ENCODE data around the gene EMP1. TPM values are rescaled to one million over a fixed set of nuclear protein-coding genes. Genes with fewer than 3 reads are reported as not detected.

Gene EMP1
- polyA plus RNA-seq (2012; ENCODE audit: low read depth, missing spikeins) = 0.44 TPM

- DNase-seq (ENCODE audit: insufficient read length, low spot score) = no peak
Observed at GRCh38 chr12:13196130-13196921, at the start of gene EMP1. Gene EMP1 (plus strand): TSS chr12:13196726. CDS start chr12:13211511, 14,785 bp downstream.

GRCh38 chr12:13147688-13148484 lies 48.6 kb upstream of the EMP1 start:
- DNase-seq (ENCODE audit: insufficient read length, low spot score) = no peak
- no peak for FAIRE-seq
- no peak for TF ChIP-seq SPI1 (IDR thresholded peaks at IDR 0.05; ENCODE audit: low read depth, low read length)
- TF ChIP-seq POU2F2 (IDR thresholded peaks at IDR 0.05; ENCODE audit: low read depth, low read length) = no peak
- TF ChIP-seq POLR2A (IDR thresholded peaks at IDR 0.05; ENCODE audit: low read depth, low read length) = no peak
- no peak for TF ChIP-seq TAF1 (IDR thresholded peaks at IDR 0.05; ENCODE audit: low read depth, low read length)
- TF ChIP-seq PAX5 (IDR thresholded peaks at IDR 0.05; ENCODE audit: insufficient read depth, low read length, severe bottlenecking) = no peak
- TF ChIP-seq POLR2AphosphoS5 (IDR thresholded peaks at IDR 0.05; ENCODE audit: low read depth, low read length) = no peak

More at GRCh38 chr12:13196130-13196921, at the start of gene EMP1:
- TF ChIP-seq POLR2AphosphoS5 (IDR thresholded peaks at IDR 0.05; ENCODE audit: low read depth, low read length) (no peak), SPI1 (IDR thresholded peaks at IDR 0.05; ENCODE audit: low read depth, low read length) (no peak), TAF1 (IDR thresholded peaks at IDR 0.05; ENCODE audit: low read depth, low read length) (no peak), POLR2A (IDR thresholded peaks at IDR 0.05; ENCODE audit: low read depth, low read length) (no peak), PAX5 (IDR thresholded peaks at IDR 0.05; ENCODE audit: insufficient read depth, low read length, severe bottlenecking) (no peak), POU2F2 (IDR thresholded peaks at IDR 0.05; ENCODE audit: low read depth, low read length) (no peak)
- FAIRE-seq = peak; percentile 76

GRCh38 chr12:13148485-13148847 lies 48.1 kb upstream of the EMP1 start:
- FAIRE-seq (no peak), DNase-seq (ENCODE audit: insufficient read length, low spot score) (no peak)
- TF ChIP-seq POU2F2 (IDR thresholded peaks at IDR 0.05; ENCODE audit: low read depth, low read length) (no peak), PAX5 (IDR thresholded peaks at IDR 0.05; ENCODE audit: insufficient read depth, low read length, severe bottlenecking) (no peak), TAF1 (IDR thresholded peaks at IDR 0.05; ENCODE audit: low read depth, low read length) (no peak), POLR2A (IDR thresholded peaks at IDR 0.05; ENCODE audit: low read depth, low read length) (no peak), SPI1 (IDR thresholded peaks at IDR 0.05; ENCODE audit: low read depth, low read length) (no peak), POLR2AphosphoS5 (IDR thresholded peaks at IDR 0.05; ENCODE audit: low read depth, low read length) (no peak)

DNA sequence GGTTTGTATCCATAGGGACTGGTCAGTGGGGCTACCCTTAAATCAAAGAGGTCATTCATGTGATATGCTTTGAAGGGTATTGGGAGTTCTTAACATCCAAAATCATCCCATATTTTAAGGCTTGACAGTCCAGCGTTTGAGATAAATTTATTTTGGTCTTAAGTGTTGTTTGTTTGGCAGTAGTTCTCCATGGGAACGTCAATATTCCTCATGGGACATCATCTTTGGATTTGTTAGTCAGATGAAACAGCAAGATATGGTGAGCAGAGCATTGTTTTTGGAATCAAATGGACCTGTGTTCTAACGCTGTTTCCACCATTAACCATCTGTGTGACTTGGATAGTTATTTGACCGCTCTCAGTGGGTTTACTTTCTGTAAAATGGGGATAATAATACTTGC lies 47.1 kb upstream of the EMP1 start:
- TF ChIP-seq SPI1 (IDR thresholded peaks at IDR 0.05; ENCODE audit: low read depth, low read length) (no peak), POLR2A (IDR thresholded peaks at IDR 0.05; ENCODE audit: low read depth, low read length) (no peak), PAX5 (IDR thresholded peaks at IDR 0.05; ENCODE audit: insufficient read depth, low read length, severe bottlenecking) (no peak), POLR2AphosphoS5 (IDR thresholded peaks at IDR 0.05; ENCODE audit: low read depth, low read length) (no peak), TAF1 (IDR thresholded peaks at IDR 0.05; ENCODE audit: low read depth, low read length) (no peak), POU2F2 (IDR thresholded peaks at IDR 0.05; ENCODE audit: low read depth, low read length) (no peak)
- DNase-seq (ENCODE audit: insufficient read length, low spot score) (no peak), FAIRE-seq (no peak)

GRCh38 chr12:13152281-13152680 lies 44.2 kb upstream of the EMP1 start:
- DNase-seq (ENCODE audit: insufficient read length, low spot score) (no peak), FAIRE-seq (no peak)
- TF ChIP-seq POU2F2 (IDR thresholded peaks at IDR 0.05; ENCODE audit: low read depth, low read length) (no peak), POLR2A (IDR thresholded peaks at IDR 0.05; ENCODE audit: low read depth, low read length) (no peak), TAF1 (IDR thresholded peaks at IDR 0.05; ENCODE audit: low read depth, low read length) (no peak), POLR2AphosphoS5 (IDR thresholded peaks at IDR 0.05; ENCODE audit: low read depth, low read length) (no peak), PAX5 (IDR thresholded peaks at IDR 0.05; ENCODE audit: insufficient read depth, low read length, severe bottlenecking) (no peak)

GRCh38 chr12:13152756-13153155 lies 43.8 kb upstream of the EMP1 start:
- TF ChIP-seq SPI1 (IDR thresholded peaks at IDR 0.05; ENCODE audit: low read depth, low read length) = no peak
- TF ChIP-seq TAF1 (IDR thresholded peaks at IDR 0.05; ENCODE audit: low read depth, low read length) = no peak
- TF ChIP-seq PAX5 (IDR thresholded peaks at IDR 0.05; ENCODE audit: insufficient read depth, low read length, severe bottlenecking) = no peak
- TF ChIP-seq POLR2A (IDR thresholded peaks at IDR 0.05; ENCODE audit: low read depth, low read length) = no peak
- TF ChIP-seq POU2F2 (IDR thresholded peaks at IDR 0.05; ENCODE audit: low read depth, low read length) = no peak
- no peak for TF ChIP-seq POLR2AphosphoS5 (IDR thresholded peaks at IDR 0.05; ENCODE audit: low read depth, low read length)
- FAIRE-seq (no peak), DNase-seq (ENCODE audit: insufficient read length, low spot score) (no peak)

DNA sequence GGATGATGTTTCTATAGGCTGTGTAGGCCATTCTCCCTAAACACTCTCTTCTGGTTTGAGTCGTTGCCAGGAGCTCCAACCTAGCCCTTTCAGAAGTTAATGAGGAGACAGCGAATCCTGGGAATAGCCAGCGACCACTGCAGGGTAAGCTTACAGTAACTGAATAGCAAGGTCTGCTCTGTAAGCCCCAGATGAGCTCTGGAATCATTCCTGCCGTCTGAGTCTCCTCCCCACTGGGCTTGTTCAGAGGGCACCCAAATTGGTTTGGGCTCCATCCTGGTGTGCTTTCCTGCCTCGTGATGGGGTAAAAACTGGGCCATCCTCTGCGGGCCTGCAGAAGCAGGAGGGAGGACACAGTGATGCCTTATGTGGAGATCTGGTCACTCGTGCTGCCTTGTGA lies 43.3 kb upstream of the EMP1 start:
- no peak for DNase-seq (ENCODE audit: insufficient read length, low spot score)
- no peak for TF ChIP-seq PAX5 (IDR thresholded peaks at IDR 0.05; ENCODE audit: insufficient read depth, low read length, severe bottlenecking)
- TF ChIP-seq POLR2AphosphoS5 (IDR thresholded peaks at IDR 0.05; ENCODE audit: low read depth, low read length) = no peak
- no peak for TF ChIP-seq TAF1 (IDR thresholded peaks at IDR 0.05; ENCODE audit: low read depth, low read length)
- TF ChIP-seq POLR2A (IDR thresholded peaks at IDR 0.05; ENCODE audit: low read depth, low read length) = no peak
- no peak for TF ChIP-seq POU2F2 (IDR thresholded peaks at IDR 0.05; ENCODE audit: low read depth, low read length)
- TF ChIP-seq SPI1 (IDR thresholded peaks at IDR 0.05; ENCODE audit: low read depth, low read length) = no peak
- FAIRE-seq = no peak

GRCh38 chr12:13154027-13154538 lies 42.4 kb upstream of the EMP1 start:
- FAIRE-seq (no peak), DNase-seq (ENCODE audit: insufficient read length, low spot score) (no peak)
- TF ChIP-seq PAX5 (IDR thresholded peaks at IDR 0.05; ENCODE audit: insufficient read depth, low read length, severe bottlenecking) (no peak), POLR2A (IDR thresholded peaks at IDR 0.05; ENCODE audit: low read depth, low read length) (no peak), SPI1 (IDR thresholded peaks at IDR 0.05; ENCODE audit: low read depth, low read length) (no peak), POLR2AphosphoS5 (IDR thresholded peaks at IDR 0.05; ENCODE audit: low read depth, low read length) (no peak), TAF1 (IDR thresholded peaks at IDR 0.05; ENCODE audit: low read depth, low read length) (no peak), POU2F2 (IDR thresholded peaks at IDR 0.05; ENCODE audit: low read depth, low read length) (no peak)

DNA sequence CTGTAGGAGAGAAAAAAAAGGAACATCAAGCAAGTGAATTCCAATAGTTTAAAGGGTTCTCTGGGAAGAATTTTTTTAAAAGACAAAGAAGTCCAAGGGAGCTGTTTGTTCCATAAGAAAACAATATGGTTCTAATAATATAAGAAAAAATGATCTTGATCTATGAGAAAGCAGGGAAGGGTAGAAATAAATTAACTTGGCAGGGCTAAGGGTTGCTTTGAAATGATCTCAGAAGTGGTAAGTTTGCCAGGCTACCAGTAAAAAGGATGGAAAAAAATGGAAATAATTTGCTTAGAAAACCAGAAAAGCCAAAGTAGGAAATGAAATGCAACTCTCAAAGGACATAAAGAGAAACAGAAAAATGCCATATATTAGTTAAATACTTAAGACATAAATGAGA lies 41.7 kb upstream of the EMP1 start:
- DNase-seq (ENCODE audit: insufficient read length, low spot score) (no peak), FAIRE-seq (no peak)
- TF ChIP-seq POU2F2 (IDR thresholded peaks at IDR 0.05; ENCODE audit: low read depth, low read length) (no peak), POLR2AphosphoS5 (IDR thresholded peaks at IDR 0.05; ENCODE audit: low read depth, low read length) (no peak), SPI1 (IDR thresholded peaks at IDR 0.05; ENCODE audit: low read depth, low read length) (no peak), PAX5 (IDR thresholded peaks at IDR 0.05; ENCODE audit: insufficient read depth, low read length, severe bottlenecking) (no peak), TAF1 (IDR thresholded peaks at IDR 0.05; ENCODE audit: low read depth, low read length) (no peak), POLR2A (IDR thresholded peaks at IDR 0.05; ENCODE audit: low read depth, low read length) (no peak)

All from GM12891 (cell line).